ENCODE data around the gene AIFM3. TPM values are rescaled to one million over a fixed set of nuclear protein-coding genes. Genes with fewer than 3 reads are reported as not detected.

The AIFM3 gene
- total and polyA plus RNA-seq, 2 of the 13 experiments (the other 11 are each of a cell fraction or from before 2014, with no cell fraction given) = 9.0 to 15.3 TPM

GRCh38 chr22:20926243-20926642, 40.8 kb upstream of the AIFM3 start:
- Histone ChIP-seq H3K4me3 (replicated peaks in 1 of 3; ENCODE audit: insufficient read depth in 1 of 3, low read depth in 2 of 3, low read length in 3 of 3) (no peak overlapping the region), H3K27me3 (ENCODE audit: control insufficient read depth in 1 of 2, insufficient read depth in 2 of 2, low read length in 2 of 2) (no peaks in the 10 kb centered on the region), H2AFZ (ENCODE audit: low read length) (no peak overlapping the region), H3K36me3 (replicated peaks in 1 of 2; ENCODE audit: control insufficient read depth in 1 of 2, insufficient read depth in 2 of 2, low read length in 2 of 2) (peaks cover 8 to 22% of the 10 kb centered on the region in 2 experiments; a peak in 4 of 5 replicates), H3K9ac (ENCODE audit: insufficient read depth, low read depth, low read length) (no peak overlapping the region), H3K4me1 (ENCODE audit: insufficient read depth, low read length) (peaks cover 85% of the 10 kb centered on the region), H4K20me1 (ENCODE audit: insufficient read depth, low read length) (peaks cover 91% of the 10 kb centered on the region), H3K9me3 (ENCODE audit: low read length) (no peaks in the 10 kb centered on the region), H3K79me2 (ENCODE audit: insufficient read depth, low read length) (peaks cover 93% of the 10 kb centered on the region), H3K27ac (ENCODE audit: extremely low read length, insufficient read depth, low read length) (no peak overlapping the region), H3K4me2 (ENCODE audit: low read depth, low read length) (no peak overlapping the region)
- ATAC-seq (no peak), FAIRE-seq (no peak), DNase-seq (ENCODE audit: low spot score) (no peak)
- in situ Hi-C loops (cut with HindIII; ENCODE audit: extremely low pct_ligation_motif_present, low pct_unique_long_range_greater_than_20kb) = no loop called here
- WGBS (ENCODE audit: low lambda C conversion rate) = 92% methylated on average over 2 of the region's 2 CpGs
- CTCF ChIA-PET (ENCODE audit: low intra/inter-chr PET ratio, low total read pairs) = no interaction called here
- no peak for TF ChIP-seq SPEN (CRISPR knock-in tag; IDR thresholded peaks at IDR 0.05; ENCODE audit: low read depth)
- no peak for TF ChIP-seq CCDC6 (CRISPR knock-in tag; IDR thresholded peaks at IDR 0.05)
- no peak for TF ChIP-seq ZNF550 (CRISPR knock-in tag; IDR thresholded peaks at IDR 0.05; ENCODE audit: borderline replicate concordance)
- no peak for TF ChIP-seq ZNF777 (CRISPR knock-in tag; IDR thresholded peaks at IDR 0.05)
- TF ChIP-seq ZFP41 (CRISPR knock-in tag; IDR thresholded peaks at IDR 0.05; ENCODE audit: borderline replicate concordance) = no peak
- no peak for TF ChIP-seq ZNF326 (CRISPR knock-in tag; IDR thresholded peaks at IDR 0.05; ENCODE audit: borderline replicate concordance)
- no peak for TF ChIP-seq ZNF737 (CRISPR knock-in tag; IDR thresholded peaks at IDR 0.05; ENCODE audit: borderline replicate concordance)
- no peak for TF ChIP-seq SOX6 (IDR thresholded peaks at IDR 0.05)
- no peak for TF ChIP-seq SOX6 (CRISPR knock-in tag; IDR thresholded peaks at IDR 0.05)
- no peak for TF ChIP-seq KLF12 (CRISPR knock-in tag; IDR thresholded peaks at IDR 0.05; ENCODE audit: borderline replicate concordance)
- TF ChIP-seq DRAP1 (CRISPR knock-in tag; IDR thresholded peaks at IDR 0.05) = no peak
- no peak for TF ChIP-seq ZBTB21 (CRISPR knock-in tag; IDR thresholded peaks at IDR 0.05)
- TF ChIP-seq RXRB (CRISPR knock-in tag; IDR thresholded peaks at IDR 0.05; ENCODE audit: borderline replicate concordance) = no peak
- no peak for TF ChIP-seq STAT5B (CRISPR knock-in tag; IDR thresholded peaks at IDR 0.05)
- intact Hi-C loops (cut with micrococcal nuclease; ENCODE audit: unreplicated experiment) = no loop called here
- BruUV-seq (replicated peaks) = no TSS peak
- POLR2A ChIA-PET = interaction anchor here (0.6 to 1.6 kb wide), 4 partner anchors 8 to 122 kb away, joined by 3 to 5 read pairs (median 4); partner anchors contain the start of gene LZTR1
